K562 (cell line): Measurements from ENCODE around the gene RBM7. TPM values are rescaled to one million over a fixed set of nuclear protein-coding genes. Genes with fewer than 3 reads are reported as not detected.

Experiments
- FOXM1 ChIP-seq, 2 experiments: fragments of 450-650 bp in 1 of 2; sonication (generic) in 1 of 2; formaldehyde crosslinking in 1 of 2; IDR thresholded peaks; 2 replicates each; pipeline versions ENCODE4 v1.6.1 to v1.9.0; 2017 to 2022; ENCODE audit warnings: low read depth in 2 of 2, mild to moderate bottlenecking in 2 of 2, missing genetic modification reagents in 1 of 2, moderate library complexity in 1 of 2
- GATAD2B ChIP-seq: fragments of 450-650 bp; IDR thresholded peaks from 2 replicates; pipeline ENCODE4 v1.6.1; 2017; ENCODE audit warnings: mild to moderate bottlenecking, borderline replicate concordance
- GTF2B ChIP-seq: IDR thresholded peaks from 2 replicates; pipeline ENCODE4 v1.6.1; 2011; ENCODE audit not compliant: insufficient read length; ENCODE audit errors: extremely low read depth
- IRF2 ChIP-seq: sonication (generic); formaldehyde crosslinking; IDR thresholded peaks from 2 replicates; pipeline ENCODE4 v1.8.1; 2022; ENCODE audit warnings: mild to moderate bottlenecking, missing genetic modification reagents
- MEF2A ChIP-seq: IDR thresholded peaks from 2 replicates; pipeline ENCODE4 v1.6.1; 2011; ENCODE audit warnings: low read depth, mild to moderate bottlenecking, low read length, moderate library complexity; ENCODE audit not compliant: control insufficient read depth
- NCOA1 ChIP-seq: fragments of 450-650 bp; IDR thresholded peaks from 2 replicates; pipeline ENCODE4 v1.6.1; 2016; ENCODE audit warnings: low read depth
- NFE2 ChIP-seq: IDR thresholded peaks from 2 replicates; pipeline ENCODE4 v1.6.1; 2014; ENCODE audit warnings: antibody characterized with exemption, low read depth
- POLR2A ChIP-seq: fragments of 450-650 bp; conservative IDR thresholded peaks from 2 replicates; pipeline ENCODE4 v1.6.1; 2016
- SMARCA4 ChIP-seq: fragments of 450-650 bp; IDR thresholded peaks from 2 replicates; pipeline ENCODE4 v1.6.1; 2016
- SREBF1 ChIP-seq: fragments of 150-350 bp; IDR thresholded peaks from 2 replicates; pipeline ENCODE4 v1.6.1; 2014; ENCODE audit warnings: antibody characterized with exemption, low read depth, low read length, borderline replicate concordance
- TEAD2 ChIP-seq: fragments of 450-650 bp; IDR thresholded peaks from 2 replicates; pipeline ENCODE4 v1.6.1; 2016; ENCODE audit warnings: missing genetic modification characterization, control low read depth, missing compliant biosample characterization
- TFAP4 ChIP-seq: sonication (generic); formaldehyde crosslinking; IDR thresholded peaks from 2 replicates; pipeline ENCODE4 v1.8.0; 2022; ENCODE audit warnings: missing genetic modification reagents, mild to moderate bottlenecking, moderate library complexity, borderline replicate concordance
- YY1 ChIP-seq, 3 experiments: IDR thresholded peaks; 2 replicates each; pipeline ENCODE4 v1.6.1; 2011; ENCODE audit warnings: low read length in 2 of 3, mild to moderate bottlenecking in 2 of 3, moderate library complexity in 2 of 3, borderline replicate concordance in 1 of 3, control low read depth in 1 of 3, low read depth in 1 of 3; ENCODE audit not compliant: insufficient read depth in 3 of 3, insufficient replicate concordance in 2 of 3, control insufficient read depth in 1 of 3, insufficient read length in 1 of 3; ENCODE audit errors: extremely low read depth in 1 of 3
- ZBTB9 ChIP-seq: fragments of 450-650 bp; formaldehyde crosslinking; IDR thresholded peaks from 2 replicates; pipeline ENCODE4 v1.4.0; 2020; ENCODE audit warnings: mild to moderate bottlenecking, moderate library complexity
- ZNF134 ChIP-seq: fragments of 250-450 bp; sonication (Bioruptor Pico); conservative IDR thresholded peaks from 2 replicates; pipeline ENCODE4 v1.4.0; 2020
- polyA plus RNA-seq, 8 experiments: library from polyadenylated mRNA; depleted of rRNA in 4 of 8; stranded (reverse) in 5 of 8; unstranded in 3 of 8; fragments of >200 nt; fragmentation: Nextera tagmentation in 2 of 8; fragmentation: Illumina TruSeq in 1 of 8; extraction: Ambion mirVana in 2 of 8; extraction: Trizol in 1 of 8; gene quantifications; 2 replicates each; pipeline versions ENCODE4 v1.2.1 to v1.2.3, GENCODE V29; 2011 to 2014; ENCODE audit warnings: inconsistent platforms in 1 of 8, missing spikeins in 1 of 8
- total RNA-seq, 7 experiments: library from RNA; depleted of rRNA in 6 of 7; stranded (reverse); fragments of >200 nt in 6 of 7; fragmentation: Illumina TruSeq in 2 of 7; extraction: Trizol in 2 of 7; gene quantifications; 2 replicates each; pipeline versions ENCODE4 v1.2.1 to v1.2.3, GENCODE V29; 2011 to 2021; ENCODE audit warnings: low replicate concordance in 1 of 7
- TF ChIP-seq, protein P1 (sequence below), 2 experiments: fragments of 250-450 bp in 1 of 2; fragments of 450-650 bp in 1 of 2; sonication (Bioruptor Pico) in 1 of 2; IDR thresholded peaks; 2 replicates each; pipeline versions ENCODE4 v1.6.1 to v1.8.0; 2016 to 2021; ENCODE audit warnings: mild to moderate bottlenecking in 2 of 2, moderate library complexity in 2 of 2, missing compliant biosample characterization in 1 of 2, missing genetic modification characterization in 1 of 2
- TF ChIP-seq, protein P2 (sequence below): fragments of 250-450 bp; sonication (Bioruptor Pico); IDR thresholded peaks from 2 replicates; pipeline ENCODE4 v1.4.0; 2020; ENCODE audit warnings: mild to moderate bottlenecking, moderate library complexity

RBM7 gene
- total and polyA plus RNA-seq, 9 of the 15 experiments (the other 6 are each of a cell fraction or from before 2014, with no cell fraction given): 26.0 to 76.8 (median 49.6) TPM

GRCh38 chr11:114400216-114400914, at the start of gene RBM7, which contains the start of gene C11orf71 (continued):
- no peak for TF ChIP-seq SREBF1
- no peak for TF ChIP-seq ZNF134 (CRISPR knock-in tag)
- TF ChIP-seq ZBTB9 (CRISPR knock-in tag): peak; percentile 74; the same call in 1 of the 2 replicates
- no peak for TF ChIP-seq GATAD2B
- TF ChIP-seq IRF2 (CRISPR knock-in tag): no peak
- 0 out of 2 replicates have a peak, but pooled peaks have one; percentile 12 for TF ChIP-seq SMARCA4
- peak; percentile 92 for TF ChIP-seq NFE2
- peak; percentile 25; the same call in 1 of the 2 replicates for TF ChIP-seq NCOA1
- no peak for TF ChIP-seq FOXM1 (IDR thresholded peaks at IDR 0.05; ENCODE audit: low read depth)
- TF ChIP-seq FOXM1 (CRISPR knock-in tag; IDR thresholded peaks at IDR 0.05; ENCODE audit: low read depth): no peak; the same call in 1 of the 2 replicates
- TF ChIP-seq GTF2B: peak; percentile 36
- peak; percentile 70 for TF ChIP-seq TFAP4
- TF ChIP-seq, protein P1, sequence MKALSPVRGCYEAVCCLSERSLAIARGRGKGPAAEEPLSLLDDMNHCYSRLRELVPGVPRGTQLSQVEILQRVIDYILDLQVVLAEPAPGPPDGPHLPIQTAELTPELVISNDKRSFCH (CRISPR knock-in tag; IDR thresholded peaks at IDR 0.05): no peak
- TF ChIP-seq, protein P1 (tag; IDR thresholded peaks at IDR 0.05): peak; percentile 51; the same call in 1 of the 2 replicates
- TF ChIP-seq, protein P2, sequence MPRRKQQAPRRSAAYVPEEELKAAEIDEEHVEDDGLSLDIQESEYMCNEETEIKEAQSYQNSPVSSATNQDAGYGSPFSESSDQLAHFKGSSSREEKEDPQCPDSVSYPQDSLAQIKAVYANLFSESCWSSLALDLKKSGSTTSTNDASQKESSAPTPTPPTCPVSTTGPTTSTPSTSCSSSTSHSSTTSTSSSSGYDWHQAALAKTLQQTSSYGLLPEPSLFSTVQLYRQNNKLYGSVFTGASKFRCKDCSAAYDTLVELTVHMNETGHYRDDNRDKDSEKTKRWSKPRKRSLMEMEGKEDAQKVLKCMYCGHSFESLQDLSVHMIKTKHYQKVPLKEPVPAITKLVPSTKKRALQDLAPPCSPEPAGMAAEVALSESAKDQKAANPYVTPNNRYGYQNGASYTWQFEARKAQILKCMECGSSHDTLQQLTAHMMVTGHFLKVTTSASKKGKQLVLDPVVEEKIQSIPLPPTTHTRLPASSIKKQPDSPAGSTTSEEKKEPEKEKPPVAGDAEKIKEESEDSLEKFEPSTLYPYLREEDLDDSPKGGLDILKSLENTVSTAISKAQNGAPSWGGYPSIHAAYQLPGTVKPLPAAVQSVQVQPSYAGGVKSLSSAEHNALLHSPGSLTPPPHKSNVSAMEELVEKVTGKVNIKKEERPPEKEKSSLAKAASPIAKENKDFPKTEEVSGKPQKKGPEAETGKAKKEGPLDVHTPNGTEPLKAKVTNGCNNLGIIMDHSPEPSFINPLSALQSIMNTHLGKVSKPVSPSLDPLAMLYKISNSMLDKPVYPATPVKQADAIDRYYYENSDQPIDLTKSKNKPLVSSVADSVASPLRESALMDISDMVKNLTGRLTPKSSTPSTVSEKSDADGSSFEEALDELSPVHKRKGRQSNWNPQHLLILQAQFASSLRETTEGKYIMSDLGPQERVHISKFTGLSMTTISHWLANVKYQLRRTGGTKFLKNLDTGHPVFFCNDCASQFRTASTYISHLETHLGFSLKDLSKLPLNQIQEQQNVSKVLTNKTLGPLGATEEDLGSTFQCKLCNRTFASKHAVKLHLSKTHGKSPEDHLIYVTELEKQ (CRISPR knock-in tag): no peak
- peak; percentile 98 for TF ChIP-seq POLR2A
- 0 out of 2 replicates have a peak, but pooled peaks have one; percentile 14 for TF ChIP-seq TEAD2 (tag)
- peak in 2 of 3 experiments; percentile 71 to 86 for TF ChIP-seq YY1 (IDR thresholded peaks at IDR 0.05; ENCODE audit: borderline replicate concordance in 1 of 3, control insufficient read depth in 1 of 3, extremely low read depth in 1 of 3, insufficient read depth in 3 of 3, insufficient read length in 1 of 3, insufficient replicate concordance in 2 of 3, low read depth in 1 of 3, low read length in 2 of 3)
- no peak for TF ChIP-seq MEF2A
